Measurements from ENCODE around the gene UBE2J1.

Gene UBE2J1

GRCh38 chr6:89278956-89279355, 73.6 kb downstream of the UBE2J1 start:
- H3K27ac Mint-ChIP-seq, result no peak overlapping the region
- peaks cover 5% of the 10 kb centered on the region for H3K4me1 Mint-ChIP-seq (ENCODE audit: low read depth)
- no peak overlapping the region for H3K4me3 Mint-ChIP-seq
- no peaks in the 10 kb centered on the region for H3K9me3 Mint-ChIP-seq
- no peaks in the 10 kb centered on the region for H3K27me3 Mint-ChIP-seq (ENCODE audit: low read depth)
- no peaks in the 10 kb centered on the region for H3K36me3 Mint-ChIP-seq (ENCODE audit: low read depth)
